ACC112 (cell line): ENCODE results near the gene AGBL1.

ENCODE experiments used
- H2AFZ ChIP-seq: fragments of 200-600 bp; sonication (generic); one replicate; pipeline ENCODE4 v1.6.0; 2017; ENCODE audit warnings: antibody characterized with exemption, low read length; ENCODE audit not compliant: unreplicated experiment
- H3K27ac ChIP-seq: fragments of 200-600 bp; sonication (generic); 2 replicates; pipeline ENCODE4 v1.5.1; 2014; ENCODE audit warnings: low read depth, mild to moderate bottlenecking, antibody characterized with exemption, low read length, moderate library complexity
- H3K27me3 ChIP-seq: fragments of 200-600 bp; sonication (generic); 2 replicates; pipeline ENCODE4 v1.6.1; 2014; ENCODE audit warnings: mild to moderate bottlenecking, antibody characterized with exemption, low read length, moderate library complexity, mixed read lengths; ENCODE audit not compliant: insufficient read depth
- H3K36me3 ChIP-seq: fragments of 200-600 bp; sonication (generic); 2 replicates; pipeline ENCODE4 v1.6.1; 2016; ENCODE audit warnings: mild to moderate bottlenecking, antibody characterized with exemption, low read length, moderate library complexity, mixed read lengths; ENCODE audit not compliant: insufficient read depth
- H3K4me1 ChIP-seq: fragments of 200-600 bp; sonication (generic); one replicate; pipeline ENCODE4 v1.6.1; 2016; ENCODE audit warnings: low read length, mixed read lengths; ENCODE audit not compliant: insufficient read depth, unreplicated experiment, control insufficient read depth
- H3K4me3 ChIP-seq: fragments of 200-600 bp; sonication (generic); 2 replicates; pipeline ENCODE4 v1.5.1; 2014; ENCODE audit warnings: mild to moderate bottlenecking, low read depth, low read length
- H3K79me2 ChIP-seq: fragments of 200-600 bp; sonication (generic); one replicate; pipeline ENCODE4 v1.6.0; 2016; ENCODE audit warnings: low read length; ENCODE audit not compliant: control insufficient read depth, unreplicated experiment, insufficient read depth

AGBL1 gene

GRCh38 chr15:86322629-86323028 lies 243.0 kb downstream of the AGBL1 start:
- H3K27me3 ChIP-seq, result no peaks in the 10 kb centered on the region
- H3K4me1 ChIP-seq, result no peaks in the 10 kb centered on the region
- no peak overlapping the region for H3K4me3 ChIP-seq
- H3K79me2 ChIP-seq, result no peaks in the 10 kb centered on the region
- H3K27ac ChIP-seq, result no peak overlapping the region
- no peaks in the 10 kb centered on the region for H3K36me3 ChIP-seq
- H2AFZ ChIP-seq, result no peak overlapping the region

GRCh38 chr15:86327230-86327865 lies 247.7 kb downstream of the AGBL1 start:
- Histone ChIP-seq H3K4me1 (no peaks in the 10 kb centered on the region), H3K27me3 (no peaks in the 10 kb centered on the region), H3K4me3 (no peak overlapping the region), H3K79me2 (no peaks in the 10 kb centered on the region), H3K27ac (no peak overlapping the region), H3K36me3 (no peaks in the 10 kb centered on the region), H2AFZ (no peak overlapping the region)

GRCh38 chr15:86328658-86329057 lies 249.0 kb downstream of the AGBL1 start:
- Histone ChIP-seq H3K79me2 (no peaks in the 10 kb centered on the region), H3K27ac (no peak overlapping the region), H3K27me3 (no peaks in the 10 kb centered on the region), H3K36me3 (no peaks in the 10 kb centered on the region), H3K4me3 (no peak overlapping the region), H3K4me1 (no peaks in the 10 kb centered on the region), H2AFZ (no peak overlapping the region)

- Histone ChIP-seq H3K4me1 (no peaks in the 10 kb centered on the region), H2AFZ (no peak overlapping the region), H3K27me3 (no peaks in the 10 kb centered on the region), H3K27ac (no peak overlapping the region), H3K4me3 (no peak overlapping the region), H3K36me3 (no peaks in the 10 kb centered on the region), H3K79me2 (no peaks in the 10 kb centered on the region)
Observed at GRCh38 chr15:86329311-86330013, 249.8 kb downstream of the AGBL1 start.

- H3K27me3 ChIP-seq, result no peaks in the 10 kb centered on the region
- H3K27ac ChIP-seq, result no peak overlapping the region
- no peaks in the 10 kb centered on the region for H3K36me3 ChIP-seq
- no peaks in the 10 kb centered on the region for H3K79me2 ChIP-seq
- no peak overlapping the region for H2AFZ ChIP-seq
- H3K4me3 ChIP-seq, result no peak overlapping the region
- H3K4me1 ChIP-seq, result no peaks in the 10 kb centered on the region
Observed at GRCh38 chr15:86333819-86334218, 254.1 kb downstream of the AGBL1 start.

GRCh38 chr15:86336051-86336788 lies 256.5 kb downstream of the AGBL1 start:
- Histone ChIP-seq H3K27me3 (no peaks in the 10 kb centered on the region), H3K36me3 (no peaks in the 10 kb centered on the region), H3K79me2 (no peaks in the 10 kb centered on the region), H3K27ac (no peak overlapping the region), H2AFZ (no peak overlapping the region), H3K4me1 (no peaks in the 10 kb centered on the region), H3K4me3 (no peak overlapping the region)

GRCh38 chr15:86337071-86337470 lies 257.4 kb downstream of the AGBL1 start:
- Histone ChIP-seq H3K4me3 (no peak overlapping the region), H3K79me2 (no peaks in the 10 kb centered on the region), H2AFZ (no peak overlapping the region), H3K4me1 (no peaks in the 10 kb centered on the region), H3K27ac (no peak overlapping the region), H3K36me3 (no peaks in the 10 kb centered on the region), H3K27me3 (no peaks in the 10 kb centered on the region)

- Histone ChIP-seq H2AFZ (no peak overlapping the region), H3K4me3 (no peak overlapping the region), H3K36me3 (no peaks in the 10 kb centered on the region), H3K27me3 (no peaks in the 10 kb centered on the region), H3K79me2 (no peaks in the 10 kb centered on the region), H3K4me1 (no peaks in the 10 kb centered on the region), H3K27ac (no peak overlapping the region)
Observed at GRCh38 chr15:86347245-86347644, 267.6 kb downstream of the AGBL1 start.

- no peak overlapping the region for H3K4me3 ChIP-seq
- no peaks in the 10 kb centered on the region for H3K4me1 ChIP-seq
- no peaks in the 10 kb centered on the region for H3K27me3 ChIP-seq
- H3K36me3 ChIP-seq, result no peaks in the 10 kb centered on the region
- no peak overlapping the region for H3K27ac ChIP-seq
- no peaks in the 10 kb centered on the region for H3K79me2 ChIP-seq
- no peak overlapping the region for H2AFZ ChIP-seq
Observed at GRCh38 chr15:86349565-86349964, 269.9 kb downstream of the AGBL1 start.

GRCh38 chr15:86353213-86353612 lies 273.5 kb downstream of the AGBL1 start:
- no peak overlapping the region for H2AFZ ChIP-seq
- H3K4me1 ChIP-seq, result no peaks in the 10 kb centered on the region
- H3K36me3 ChIP-seq, result no peaks in the 10 kb centered on the region
- H3K27me3 ChIP-seq, result no peaks in the 10 kb centered on the region
- H3K27ac ChIP-seq, result no peak overlapping the region
- no peak overlapping the region for H3K4me3 ChIP-seq
- no peaks in the 10 kb centered on the region for H3K79me2 ChIP-seq

GRCh38 chr15:86355361-86355760 lies 275.7 kb downstream of the AGBL1 start:
- H3K4me1 ChIP-seq, result no peaks in the 10 kb centered on the region
- no peaks in the 10 kb centered on the region for H3K36me3 ChIP-seq
- H2AFZ ChIP-seq, result no peak overlapping the region
- no peaks in the 10 kb centered on the region for H3K79me2 ChIP-seq
- no peaks in the 10 kb centered on the region for H3K27me3 ChIP-seq
- no peak overlapping the region for H3K27ac ChIP-seq
- H3K4me3 ChIP-seq, result no peak overlapping the region
